GM19240 (cell line): ENCODE measurements around the gene SIAH1.
"Not testable (repeated sequence)": the region's sequence is repeated elsewhere in the genome, so short reads cannot be mapped to it uniquely, and the experiment has no call there.

Experiments used
- DNase-seq: peaks from one replicate; pipeline ENCODE4 v3.0.0; 2011; ENCODE audit warnings: low spot score; ENCODE audit not compliant: insufficient read length

Gene SIAH1

DNA sequence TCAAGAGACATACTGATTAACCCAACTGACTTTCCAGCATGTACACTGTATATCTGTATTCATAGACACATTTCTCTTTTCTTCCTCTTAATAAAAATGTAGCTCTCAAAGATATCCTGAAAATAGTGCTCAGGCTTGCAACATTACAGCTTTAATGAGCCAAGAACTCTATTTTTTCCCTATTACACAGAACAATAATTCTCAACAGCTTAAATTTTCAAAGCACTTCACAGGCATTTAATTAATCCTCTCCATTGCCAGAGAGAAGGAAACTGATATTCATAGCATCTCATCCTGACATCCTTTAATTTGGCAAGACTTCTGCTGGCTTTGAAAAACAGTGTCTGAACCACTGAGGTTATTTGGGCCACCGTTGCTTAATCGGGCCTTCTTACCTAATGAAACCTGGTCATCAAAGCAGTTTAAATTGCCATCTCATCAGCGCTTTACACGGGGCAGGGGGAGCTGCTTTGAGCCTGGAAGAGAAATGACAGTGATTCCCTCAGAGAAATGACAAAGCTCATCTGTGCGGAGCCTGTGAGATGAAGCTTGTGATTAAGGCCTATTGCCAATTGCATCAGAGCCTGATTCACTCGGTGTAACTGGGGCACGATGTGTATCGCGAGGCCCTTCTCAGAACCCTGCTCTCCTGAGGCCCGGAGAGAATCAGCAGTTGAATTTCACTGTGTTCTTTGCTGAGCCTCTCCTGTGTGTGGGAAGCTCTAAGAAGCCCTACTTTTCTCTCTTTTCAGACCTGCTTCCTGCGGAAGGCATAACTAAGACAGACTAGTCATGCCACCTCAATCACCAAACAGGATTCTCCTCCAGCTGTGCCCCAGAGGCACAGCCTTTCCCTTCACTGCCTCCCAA is 8.5 kb upstream of the SIAH1 start:
- DNase-seq, result no peak

DNA sequence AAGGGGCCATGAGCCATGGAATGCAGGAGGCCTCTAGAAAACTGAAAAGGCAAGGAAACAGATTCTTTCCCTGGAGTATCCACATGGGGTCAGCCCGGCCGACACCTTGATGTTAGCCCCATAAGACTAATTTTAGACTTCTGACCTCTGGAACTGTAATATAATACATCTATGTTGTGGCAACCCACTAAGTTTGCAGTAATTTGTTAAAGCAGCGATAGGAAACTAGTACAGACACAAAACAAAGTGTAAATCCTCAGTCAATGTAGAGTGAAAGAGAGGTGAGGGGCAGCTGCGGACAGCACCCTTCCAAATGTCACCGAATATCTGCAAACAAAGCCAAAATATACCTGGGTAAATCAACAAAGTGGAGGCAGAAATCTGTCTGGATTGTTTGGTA is 7.2 kb upstream of the SIAH1 start:
- no peak for DNase-seq

GRCh38 chr16:48386559-48387312 is 1.5 kb upstream of the SIAH1 start:
- no peak for DNase-seq

GRCh38 chr16:48384520-48385252 is 527 bp downstream of the SIAH1 start:
- DNase-seq, result peak; percentile 57

GRCh38 chr16:48383877-48384519 is 1.2 kb downstream of the SIAH1 start:
- DNase-seq, result peak; percentile 29

GRCh38 chr16:48383009-48383876 is 2.0 kb downstream of the SIAH1 start:
- no peak for DNase-seq

DNA sequence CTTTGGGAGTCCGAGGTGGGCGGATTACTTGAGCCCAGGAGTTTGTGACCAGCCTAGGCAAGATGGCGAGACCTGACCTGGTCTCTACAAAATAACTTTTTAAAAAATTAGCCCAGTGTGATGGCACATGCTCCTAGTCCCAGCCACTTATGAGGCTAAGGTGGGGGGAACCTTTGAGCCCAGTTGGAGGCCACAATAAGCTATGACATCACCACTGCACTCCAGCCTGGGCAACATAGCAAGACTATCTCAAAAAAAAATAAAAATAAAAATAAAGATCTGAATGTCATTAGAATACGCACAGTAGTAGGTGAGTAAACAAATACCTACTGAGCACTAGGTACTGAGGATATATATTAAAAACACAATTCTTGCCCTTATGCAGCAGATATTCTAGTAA is 3.1 kb downstream of the SIAH1 start:
- DNase-seq, result no peak

- no peak for DNase-seq
Observed at GRCh38 chr16:48381201-48381600, 4.0 kb downstream of the SIAH1 start.

GRCh38 chr16:48378836-48379235 is 6.4 kb downstream of the SIAH1 start:
- no peak for DNase-seq

DNA sequence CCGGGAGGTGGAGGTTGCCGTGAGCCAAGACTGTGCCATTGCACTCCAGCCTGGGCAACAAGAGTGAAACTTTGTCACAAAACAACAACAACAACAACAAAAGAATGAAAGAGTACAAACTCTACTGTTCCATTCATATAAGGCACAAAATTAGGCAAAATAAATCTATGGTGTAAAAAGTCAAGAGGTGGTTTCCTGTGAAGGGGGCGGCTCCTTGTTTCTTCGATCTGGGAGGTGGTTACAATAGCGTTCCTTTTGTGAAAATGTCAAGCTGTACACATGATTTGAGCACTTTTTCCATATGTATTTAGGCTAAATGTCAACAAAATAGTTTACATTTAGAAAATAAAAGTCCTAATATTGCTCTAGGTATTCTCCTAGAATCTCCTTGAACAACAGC is 6.9 kb downstream of the SIAH1 start:
- no peak for DNase-seq

DNA sequence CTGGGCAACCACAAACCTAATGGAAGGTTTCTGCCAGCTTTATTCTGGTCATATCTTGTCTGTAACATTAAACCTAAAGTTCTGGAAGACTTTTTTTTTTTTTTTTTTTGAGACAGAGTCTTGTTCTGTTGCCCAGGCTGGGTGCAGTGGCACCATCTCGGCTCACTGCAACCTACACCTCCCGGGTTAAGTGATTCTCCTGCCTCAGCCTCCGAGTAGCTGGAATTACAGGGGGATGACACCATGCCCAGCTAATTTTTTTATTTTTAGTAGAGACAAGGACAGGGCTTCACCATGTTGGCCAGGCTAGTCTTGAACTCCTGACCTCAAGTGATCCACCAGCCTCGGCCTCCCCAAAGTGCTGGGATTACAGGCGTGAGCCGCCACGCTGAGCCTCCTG is 7.9 kb downstream of the SIAH1 start:
- DNase-seq, result not testable (repeated sequence)

- DNase-seq, result no peak
Observed at GRCh38 chr16:48374255-48374654, 11.0 kb downstream of the SIAH1 start.

DNA sequence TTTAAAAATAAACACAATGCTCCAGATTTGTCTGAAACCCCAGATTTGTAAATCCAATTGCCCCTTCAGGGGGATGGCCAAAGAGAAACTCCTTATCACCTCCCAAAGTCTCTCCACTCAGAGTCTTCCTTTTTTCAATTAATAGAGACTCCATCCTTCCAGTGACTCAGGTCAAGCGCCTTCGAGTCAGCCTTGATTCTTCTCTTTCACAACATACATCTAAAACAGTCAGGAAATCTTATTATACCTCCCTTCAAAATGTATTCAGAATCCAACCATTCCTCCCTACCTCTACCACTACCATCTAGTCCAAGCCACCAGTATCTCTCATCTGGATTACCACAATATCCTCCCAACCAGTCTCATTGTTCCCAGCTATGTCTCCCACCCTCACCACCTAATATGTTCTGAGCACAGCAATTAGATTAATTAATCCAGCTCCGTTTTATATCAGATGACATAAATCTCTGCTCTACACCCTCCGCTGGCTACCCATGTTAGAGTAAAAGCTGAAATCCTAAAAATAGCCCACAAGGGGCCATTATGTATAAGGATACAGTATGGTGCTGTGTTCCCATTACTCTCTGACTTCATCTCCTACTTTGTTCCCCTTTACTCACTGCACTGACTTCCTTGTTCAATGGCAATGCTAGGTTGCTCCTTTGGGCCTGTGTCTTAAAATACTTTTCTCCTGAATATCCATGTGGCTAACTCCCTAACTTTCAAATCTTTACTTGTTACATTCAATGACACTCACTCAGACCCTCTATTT is 11.8 kb downstream of the SIAH1 start:
- DNase-seq, result no peak

DNA sequence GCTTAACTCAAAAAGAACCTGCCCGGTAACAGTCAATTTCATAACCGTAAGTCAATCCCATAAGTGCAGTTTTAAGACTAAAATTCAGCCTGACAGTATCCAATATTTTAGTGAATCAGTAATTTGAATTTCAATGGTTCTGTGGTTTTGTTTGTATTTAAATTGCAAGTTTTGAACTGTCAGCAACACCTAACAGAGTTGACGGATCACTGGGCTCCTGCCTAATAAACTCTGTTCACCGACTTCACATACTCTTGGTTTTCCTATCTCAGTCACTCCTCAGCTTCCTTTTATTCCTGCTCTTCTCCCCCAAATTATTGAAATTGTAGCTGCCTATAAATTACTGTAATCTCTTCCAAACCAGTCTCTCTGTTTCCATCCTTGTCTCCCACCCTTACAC is 12.5 kb downstream of the SIAH1 start:
- DNase-seq, result no peak

GRCh38 chr16:48371393-48371780 is 13.8 kb downstream of the SIAH1 start:
- no peak for DNase-seq

DNA sequence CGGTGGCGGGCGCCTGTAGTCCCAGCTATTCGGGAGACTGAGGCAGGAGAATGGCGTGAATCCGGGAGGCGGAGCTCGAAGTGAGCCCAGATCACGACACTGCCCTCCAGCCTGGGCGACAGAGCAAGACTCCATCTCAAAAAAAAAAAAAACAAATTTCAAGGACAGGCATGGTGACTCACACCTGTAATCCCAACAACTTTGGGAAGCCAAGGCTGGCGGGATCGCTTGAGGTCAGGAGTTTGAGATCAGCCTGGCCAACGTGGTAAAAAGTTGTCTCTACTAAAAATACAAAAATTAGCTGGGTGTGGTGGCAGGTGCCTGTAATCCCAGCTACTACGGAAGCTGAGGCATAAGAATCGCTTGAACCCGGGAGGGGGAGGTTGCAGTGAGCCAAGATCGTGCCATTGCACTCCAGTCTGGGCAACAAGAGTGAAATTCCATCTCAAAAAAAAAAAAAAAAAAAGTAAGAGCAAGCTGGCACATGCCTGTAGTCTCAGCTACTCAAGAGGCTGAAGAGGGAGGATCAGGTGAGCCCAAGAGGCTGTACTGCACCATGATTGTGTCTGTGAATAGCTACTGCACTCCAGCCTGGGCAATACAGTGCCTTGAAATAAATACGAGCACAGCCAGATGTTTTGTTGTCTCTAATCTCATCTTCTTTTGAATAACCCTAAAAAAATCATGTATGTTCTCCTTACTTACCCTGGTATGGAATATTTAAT is 14.4 kb downstream of the SIAH1 start:
- DNase-seq, result not testable (repeated sequence)

DNA sequence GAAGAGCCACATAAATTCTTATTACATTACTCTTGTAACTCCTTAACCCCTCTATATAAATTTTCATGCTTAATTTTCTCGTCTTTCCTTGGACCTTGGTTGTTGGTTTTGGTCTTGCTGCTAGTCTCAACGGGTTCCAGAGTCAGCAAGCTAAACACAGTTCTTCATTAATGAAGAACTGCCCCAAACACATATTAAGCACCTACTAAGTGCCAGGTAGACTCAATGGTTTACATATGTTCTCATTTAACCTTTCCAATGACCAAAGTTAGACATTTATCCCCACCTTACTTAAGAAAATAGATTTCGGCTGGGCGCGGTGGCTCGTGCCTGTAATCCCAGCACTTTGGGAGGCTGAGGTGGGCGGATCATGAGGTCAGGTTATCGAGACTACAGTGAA is 15.0 kb downstream of the SIAH1 start:
- no peak for DNase-seq

GRCh38 chr16:48369765-48370164 is 15.4 kb downstream of the SIAH1 start:
- DNase-seq, result no peak

GRCh38 chr16:48367441-48368049 is 17.7 kb downstream of the SIAH1 start:
- no peak for DNase-seq
